ENCODE results near the gene ARVCF.
A peak's percentile ranks its signal among the peaks of the same experiment; 100 is the strongest.

ARVCF gene

DNA sequence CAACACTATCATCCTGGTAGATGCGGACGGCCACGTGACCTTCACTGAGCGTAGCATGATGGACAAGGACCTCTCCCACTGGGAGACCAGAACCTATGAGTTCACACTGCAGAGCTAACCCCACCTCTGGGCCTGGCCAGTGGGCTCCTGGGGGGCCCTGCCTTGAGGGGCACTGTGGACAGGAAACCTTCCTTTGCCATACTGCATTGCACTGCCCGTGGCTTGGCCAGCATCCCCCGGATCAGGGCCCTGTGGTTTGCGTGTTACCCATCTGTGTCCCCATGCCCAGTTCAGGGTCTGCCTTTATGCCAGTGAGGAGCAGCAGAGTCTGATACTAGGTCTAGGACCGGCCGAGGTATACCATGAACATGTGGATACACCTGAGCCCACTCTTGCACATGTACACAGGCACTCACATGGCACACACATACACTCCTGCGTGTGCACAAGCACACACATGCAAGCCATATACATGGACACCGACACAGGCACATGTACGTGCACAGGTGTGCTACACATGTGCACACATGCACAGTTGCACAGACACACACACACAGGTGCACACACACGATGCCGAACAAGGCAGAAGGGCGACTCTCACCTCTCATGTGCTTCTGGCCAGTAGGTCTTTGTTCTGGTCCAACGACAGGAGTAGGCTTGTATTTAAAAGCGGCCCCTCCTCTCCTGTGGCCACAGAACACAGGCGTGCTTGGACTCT is 48.1 kb upstream of the ARVCF start:
- TF ChIP-seq GABPA (IDR thresholded peaks at IDR 0.05; ENCODE audit: low read depth) = no peak
- TF ChIP-seq, protein P1, sequence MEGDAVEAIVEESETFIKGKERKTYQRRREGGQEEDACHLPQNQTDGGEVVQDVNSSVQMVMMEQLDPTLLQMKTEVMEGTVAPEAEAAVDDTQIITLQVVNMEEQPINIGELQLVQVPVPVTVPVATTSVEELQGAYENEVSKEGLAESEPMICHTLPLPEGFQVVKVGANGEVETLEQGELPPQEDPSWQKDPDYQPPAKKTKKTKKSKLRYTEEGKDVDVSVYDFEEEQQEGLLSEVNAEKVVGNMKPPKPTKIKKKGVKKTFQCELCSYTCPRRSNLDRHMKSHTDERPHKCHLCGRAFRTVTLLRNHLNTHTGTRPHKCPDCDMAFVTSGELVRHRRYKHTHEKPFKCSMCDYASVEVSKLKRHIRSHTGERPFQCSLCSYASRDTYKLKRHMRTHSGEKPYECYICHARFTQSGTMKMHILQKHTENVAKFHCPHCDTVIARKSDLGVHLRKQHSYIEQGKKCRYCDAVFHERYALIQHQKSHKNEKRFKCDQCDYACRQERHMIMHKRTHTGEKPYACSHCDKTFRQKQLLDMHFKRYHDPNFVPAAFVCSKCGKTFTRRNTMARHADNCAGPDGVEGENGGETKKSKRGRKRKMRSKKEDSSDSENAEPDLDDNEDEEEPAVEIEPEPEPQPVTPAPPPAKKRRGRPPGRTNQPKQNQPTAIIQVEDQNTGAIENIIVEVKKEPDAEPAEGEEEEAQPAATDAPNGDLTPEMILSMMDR (IDR thresholded peaks at IDR 0.05; ENCODE audit: insufficient read depth, low read length) = no peak
- no peak for TF ChIP-seq SPI1 (IDR thresholded peaks at IDR 0.05; ENCODE audit: borderline replicate concordance, low read depth)
- TF ChIP-seq, protein P2, sequence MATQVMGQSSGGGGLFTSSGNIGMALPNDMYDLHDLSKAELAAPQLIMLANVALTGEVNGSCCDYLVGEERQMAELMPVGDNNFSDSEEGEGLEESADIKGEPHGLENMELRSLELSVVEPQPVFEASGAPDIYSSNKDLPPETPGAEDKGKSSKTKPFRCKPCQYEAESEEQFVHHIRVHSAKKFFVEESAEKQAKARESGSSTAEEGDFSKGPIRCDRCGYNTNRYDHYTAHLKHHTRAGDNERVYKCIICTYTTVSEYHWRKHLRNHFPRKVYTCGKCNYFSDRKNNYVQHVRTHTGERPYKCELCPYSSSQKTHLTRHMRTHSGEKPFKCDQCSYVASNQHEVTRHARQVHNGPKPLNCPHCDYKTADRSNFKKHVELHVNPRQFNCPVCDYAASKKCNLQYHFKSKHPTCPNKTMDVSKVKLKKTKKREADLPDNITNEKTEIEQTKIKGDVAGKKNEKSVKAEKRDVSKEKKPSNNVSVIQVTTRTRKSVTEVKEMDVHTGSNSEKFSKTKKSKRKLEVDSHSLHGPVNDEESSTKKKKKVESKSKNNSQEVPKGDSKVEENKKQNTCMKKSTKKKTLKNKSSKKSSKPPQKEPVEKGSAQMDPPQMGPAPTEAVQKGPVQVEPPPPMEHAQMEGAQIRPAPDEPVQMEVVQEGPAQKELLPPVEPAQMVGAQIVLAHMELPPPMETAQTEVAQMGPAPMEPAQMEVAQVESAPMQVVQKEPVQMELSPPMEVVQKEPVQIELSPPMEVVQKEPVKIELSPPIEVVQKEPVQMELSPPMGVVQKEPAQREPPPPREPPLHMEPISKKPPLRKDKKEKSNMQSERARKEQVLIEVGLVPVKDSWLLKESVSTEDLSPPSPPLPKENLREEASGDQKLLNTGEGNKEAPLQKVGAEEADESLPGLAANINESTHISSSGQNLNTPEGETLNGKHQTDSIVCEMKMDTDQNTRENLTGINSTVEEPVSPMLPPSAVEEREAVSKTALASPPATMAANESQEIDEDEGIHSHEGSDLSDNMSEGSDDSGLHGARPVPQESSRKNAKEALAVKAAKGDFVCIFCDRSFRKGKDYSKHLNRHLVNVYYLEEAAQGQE (IDR thresholded peaks at IDR 0.05; ENCODE audit: insufficient replicate concordance, low read depth) = no peak
- TF ChIP-seq POLR2AphosphoS5 (IDR thresholded peaks at IDR 0.05; ENCODE audit: low read depth) = no peak
- Histone ChIP-seq H3K27ac (replicated peaks) (no peak overlapping the region), H3K4me3 (replicated peaks; ENCODE audit: insufficient read depth, low read length) (no peak overlapping the region), H3K27me3 (ENCODE audit: insufficient read depth, poor library complexity, severe bottlenecking) (no peaks in the 10 kb centered on the region)
- no peak for DNase-seq (ENCODE audit: low read depth in 1 of 2, low spot score in 1 of 2)

DNA sequence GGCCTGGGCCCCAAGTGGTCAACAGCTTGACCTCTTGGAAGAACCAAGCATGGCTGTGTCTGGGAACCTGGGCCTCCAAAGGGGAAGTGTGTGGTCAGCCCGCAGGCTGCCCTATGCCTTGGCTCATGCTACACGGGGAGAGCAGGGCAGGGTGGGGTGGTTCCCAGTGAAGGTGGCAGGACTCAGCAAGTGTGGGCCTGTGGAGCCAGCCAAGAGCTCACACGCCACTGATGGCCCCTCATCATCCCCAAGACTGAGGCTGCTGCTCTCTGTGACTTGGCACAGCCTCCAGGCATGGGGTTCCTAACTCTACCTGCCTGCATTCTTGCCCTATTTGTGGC is 47.5 kb upstream of the ARVCF start:
- TF ChIP-seq GABPA (IDR thresholded peaks at IDR 0.05; ENCODE audit: low read depth) = no peak
- TF ChIP-seq, protein P2 (IDR thresholded peaks at IDR 0.05; ENCODE audit: insufficient replicate concordance, low read depth) = no peak
- TF ChIP-seq SPI1 (IDR thresholded peaks at IDR 0.05; ENCODE audit: borderline replicate concordance, low read depth) = peak; percentile 44; the same call in 1 of the 2 replicates
- no peaks in the 10 kb centered on the region for H3K27me3 ChIP-seq (ENCODE audit: insufficient read depth, poor library complexity, severe bottlenecking)
- H3K27ac ChIP-seq (replicated peaks) = no peak overlapping the region
- H3K4me3 ChIP-seq (replicated peaks; ENCODE audit: insufficient read depth, low read length) = no peak overlapping the region
- peak in 1 of 2 experiments; percentile 36 for DNase-seq (ENCODE audit: low read depth in 1 of 2, low spot score in 1 of 2)

DNA sequence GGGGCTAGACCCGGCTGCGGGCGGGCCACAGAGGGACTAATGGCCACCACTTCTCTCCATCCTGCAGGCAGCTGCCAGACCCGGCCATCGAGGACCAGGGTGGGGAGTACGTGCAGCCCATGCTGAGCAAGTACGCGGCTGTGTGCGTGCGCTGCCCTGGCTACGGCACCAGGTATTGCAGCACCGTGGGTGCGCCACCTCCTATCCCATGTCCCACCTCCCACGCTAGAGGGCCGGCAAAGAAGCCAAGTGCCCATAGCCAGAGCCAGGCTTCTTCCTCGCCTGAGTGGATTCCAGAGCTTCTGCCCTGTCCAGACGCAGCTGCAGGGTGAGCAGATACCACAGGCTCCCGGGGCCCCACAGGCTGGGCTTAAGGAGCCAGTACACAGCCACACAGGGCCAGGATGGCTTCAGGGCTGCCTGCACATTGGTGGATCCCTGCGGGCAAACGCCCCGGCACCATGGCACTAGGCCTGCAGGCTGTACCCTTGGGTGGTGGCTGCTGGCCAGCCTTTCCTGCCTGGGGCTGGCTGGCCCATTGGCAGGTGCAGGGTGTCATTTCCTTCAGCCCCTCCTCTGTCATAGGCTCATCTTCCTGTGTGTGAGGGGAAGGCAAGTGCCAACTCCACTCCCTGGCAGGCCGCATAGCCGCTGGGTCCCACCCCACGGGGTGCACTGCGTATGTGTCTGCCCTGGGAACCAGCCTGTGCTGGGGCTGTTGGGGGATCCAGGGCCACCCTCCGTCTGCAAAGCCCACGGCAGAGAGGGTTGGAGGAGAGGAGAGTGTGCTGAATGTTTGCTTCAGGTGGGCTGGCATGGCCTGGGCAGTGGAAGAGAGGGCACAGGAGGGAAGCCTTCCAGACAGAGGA is 46.9 kb upstream of the ARVCF start:
- TF ChIP-seq GABPA (IDR thresholded peaks at IDR 0.05; ENCODE audit: low read depth) (no peak), POLR2AphosphoS5 (IDR thresholded peaks at IDR 0.05; ENCODE audit: low read depth) (no peak), SPI1 (IDR thresholded peaks at IDR 0.05; ENCODE audit: borderline replicate concordance, low read depth) (no peak)
- TF ChIP-seq, protein P1 (IDR thresholded peaks at IDR 0.05; ENCODE audit: insufficient read depth, low read length) = no peak
- TF ChIP-seq, protein P2 (IDR thresholded peaks at IDR 0.05; ENCODE audit: insufficient replicate concordance, low read depth) = no peak
- Histone ChIP-seq H3K4me3 (replicated peaks; ENCODE audit: insufficient read depth, low read length) (no peak overlapping the region), H3K27me3 (ENCODE audit: insufficient read depth, poor library complexity, severe bottlenecking) (no peaks in the 10 kb centered on the region), H3K27ac (replicated peaks) (no peak overlapping the region)
- DNase-seq (ENCODE audit: low read depth in 1 of 2, low spot score in 1 of 2) = no peak

Measured in HL-60 (cell line).